H9 (cell line): ENCODE results near the gene HEXIM1. TPM values are rescaled to one million over a fixed set of nuclear protein-coding genes. Genes with fewer than 3 reads are reported as not detected.
A peak's percentile ranks its signal among the peaks of the same experiment; 100 is the strongest.

Experiments used
- DNase-seq: peaks from one replicate; pipeline ENCODE4 v3.0.0-alpha.2; 2017
- H2AFZ ChIP-seq: one replicate; pipeline ENCODE4 v1.6.1; 2013; ENCODE audit warnings: mild to moderate bottlenecking, low read length, control low read depth, moderate library complexity
- H2AK5ac ChIP-seq: 2 replicates; pipeline ENCODE4 v1.6.1; 2013; ENCODE audit warnings: low read length, control low read depth, mixed read lengths; ENCODE audit not compliant: insufficient read length
- H2BK120ac ChIP-seq: one replicate; pipeline ENCODE4 v1.6.1; 2013; ENCODE audit warnings: low read depth, mild to moderate bottlenecking, low read length, control low read depth, inconsistent platforms; ENCODE audit not compliant: poor library complexity, severe bottlenecking
- H2BK12ac ChIP-seq: 2 replicates; pipeline ENCODE4 v1.6.1; 2013; ENCODE audit warnings: low read length, control low read depth, mixed read lengths, low read depth; ENCODE audit not compliant: insufficient read length
- H2BK15ac ChIP-seq: 2 replicates; pipeline ENCODE4 v1.6.1; 2013; ENCODE audit warnings: low read depth, low read length, control low read depth
- H2BK20ac ChIP-seq: one replicate; pipeline ENCODE4 v1.6.1; 2013; ENCODE audit warnings: low read depth, mild to moderate bottlenecking, low read length, control low read depth, inconsistent platforms; ENCODE audit not compliant: poor library complexity, severe bottlenecking
- H2BK5ac ChIP-seq: 2 replicates; pipeline ENCODE4 v1.6.1; 2013; ENCODE audit warnings: low read length, control low read depth, mixed read lengths; ENCODE audit not compliant: insufficient read length
- H3K14ac ChIP-seq: 2 replicates; pipeline ENCODE4 v1.6.1; 2013; ENCODE audit warnings: low read length, control low read depth; ENCODE audit not compliant: insufficient read depth
- H3K18ac ChIP-seq: 2 replicates; pipeline ENCODE4 v1.6.1; 2013; ENCODE audit warnings: low read depth, mild to moderate bottlenecking, mixed read lengths, low read length, control low read depth; ENCODE audit not compliant: insufficient read length
- H3K23ac ChIP-seq: 2 replicates; pipeline ENCODE4 v1.6.1; 2013; ENCODE audit warnings: low read length, control low read depth, mixed read lengths, low read depth; ENCODE audit not compliant: insufficient read length
- H3K23me2 ChIP-seq: 2 replicates; pipeline ENCODE4 v1.6.1; 2013; ENCODE audit warnings: low read depth, mild to moderate bottlenecking, mixed read lengths, low read length, control low read depth; ENCODE audit not compliant: insufficient read length, poor library complexity, severe bottlenecking
- H3K27ac ChIP-seq: 2 replicates; pipeline ENCODE4 v1.5.1; 2013; ENCODE audit warnings: low read length, control low read depth, mixed read lengths, low read depth; ENCODE audit not compliant: insufficient read length
- H3K27me3 ChIP-seq: 2 replicates; pipeline ENCODE4 v1.6.1; 2013; ENCODE audit warnings: low read length, control low read depth, inconsistent platforms; ENCODE audit not compliant: insufficient read depth
- H3K4ac ChIP-seq: 2 replicates; pipeline ENCODE4 v1.6.1; 2013; ENCODE audit warnings: low read depth, mild to moderate bottlenecking, control low read depth, inconsistent platforms, low read length, moderate library complexity
- H3K4me1 ChIP-seq: 2 replicates; pipeline ENCODE4 v1.6.1; 2013; ENCODE audit warnings: low read length, control low read depth, inconsistent platforms; ENCODE audit not compliant: insufficient read depth
- H3K4me2 ChIP-seq: 2 replicates; pipeline ENCODE4 v1.6.1; 2013; ENCODE audit warnings: low read length, control low read depth, mixed read lengths; ENCODE audit not compliant: insufficient read length, insufficient read depth
- H3K56ac ChIP-seq: 2 replicates; pipeline ENCODE4 v1.6.1; 2013; ENCODE audit warnings: low read depth, mild to moderate bottlenecking, mixed read lengths, low read length, control low read depth; ENCODE audit not compliant: insufficient read length
- H3K79me1 ChIP-seq: 2 replicates; pipeline ENCODE4 v1.6.1; 2013; ENCODE audit warnings: low read depth, mild to moderate bottlenecking, moderate library complexity, low read length, control low read depth, inconsistent platforms; ENCODE audit not compliant: insufficient read depth, poor library complexity, severe bottlenecking
- H3K79me2 ChIP-seq: 2 replicates; pipeline ENCODE4 v1.6.1; 2013; ENCODE audit warnings: low read length, control low read depth, inconsistent platforms; ENCODE audit not compliant: insufficient read depth
- H3K9ac ChIP-seq: 2 replicates; pipeline ENCODE4 v1.6.1; 2013; ENCODE audit warnings: low read length, control low read depth, mixed read lengths; ENCODE audit not compliant: insufficient read length; ENCODE audit errors: extremely low read depth
- H3K9me3 ChIP-seq: one replicate; pipeline ENCODE4 v1.6.1; 2013; ENCODE audit warnings: low read depth, low read length, inconsistent platforms; ENCODE audit not compliant: control insufficient read depth
- H3T11ph ChIP-seq: one replicate; pipeline ENCODE4 v1.6.1; 2013; ENCODE audit warnings: mild to moderate bottlenecking, low read length, control low read depth, inconsistent platforms
- H4K20me1 ChIP-seq: one replicate; pipeline ENCODE4 v1.6.1; 2013; ENCODE audit not compliant: control insufficient read depth, insufficient read length, insufficient read depth
- H4K5ac ChIP-seq: 2 replicates; pipeline ENCODE4 v1.6.1; 2013; ENCODE audit warnings: low read depth, mild to moderate bottlenecking, mixed read lengths, low read length, control low read depth; ENCODE audit not compliant: insufficient read length
- H4K8ac ChIP-seq: replicated peaks from 2 replicates; pipeline ENCODE4 v1.6.1; 2013; ENCODE audit warnings: low read length, control low read depth, mixed read lengths, low read depth; ENCODE audit not compliant: insufficient read length
- H4K91ac ChIP-seq: 2 replicates; pipeline ENCODE4 v1.6.1; 2013; ENCODE audit warnings: low read depth, mild to moderate bottlenecking, moderate library complexity, mixed read lengths, low read length, control low read depth; ENCODE audit not compliant: insufficient read length
- H3K27ac Mint-ChIP-seq, 3 experiments: 2 replicates in 2 of 3; 3 replicates in 1 of 3; pipeline ENCODE4 v1.8.0; 2020 to 2021; ENCODE audit warnings: mixed read lengths in 3 of 3, mild to moderate bottlenecking in 1 of 3, moderate library complexity in 1 of 3
- H3K27me3 Mint-ChIP-seq: 2 replicates; pipeline ENCODE4 v1.8.0; 2021; ENCODE audit warnings: low read depth, mild to moderate bottlenecking, moderate library complexity, mixed read lengths
- H3K36me3 Mint-ChIP-seq, 3 experiments: 2 replicates in 2 of 3; 3 replicates in 1 of 3; pipeline ENCODE4 v1.8.0; 2020 to 2021; ENCODE audit warnings: low read depth in 3 of 3, mixed read lengths in 3 of 3; ENCODE audit not compliant: insufficient read depth in 1 of 3
- H3K4me1 Mint-ChIP-seq, 2 experiments: 2 replicates each; pipeline ENCODE4 v1.8.0; 2020; ENCODE audit warnings: mixed read lengths in 2 of 2
- H3K4me3 Mint-ChIP-seq, 2 experiments: 2 replicates in 1 of 2; 3 replicates in 1 of 2; pipeline ENCODE4 v1.8.0; 2020 to 2021; ENCODE audit warnings: mild to moderate bottlenecking in 2 of 2, mixed read lengths in 2 of 2, moderate library complexity in 1 of 2
- H3K9me3 Mint-ChIP-seq, 2 experiments: 2 replicates in 1 of 2; 3 replicates in 1 of 2; pipeline ENCODE4 v1.8.0; 2020; ENCODE audit warnings: mild to moderate bottlenecking in 2 of 2, mixed read lengths in 2 of 2, moderate library complexity in 1 of 2
- WGBS: extraction: QIAGEN DNeasy Blood & Tissue Kit; methylation state at CpG from one replicate; pipeline ENCODE4 v1.1.7; 2013; ENCODE audit warnings: missing lambda C conversion rate, low lambda C conversion rate, mixed read lengths; ENCODE audit not compliant: insufficient read length; ENCODE audit errors: extremely low coverage; 5-methylcytosine and 5-hydroxymethylcytosine counted together
- total RNA-seq: library from RNA; stranded (reverse); gene quantifications from 2 replicates; pipeline ENCODE4 v1.2.1, GENCODE V29; 2021
- TF ChIP-seq, protein P1 (sequence below): fragments of 200-600 bp; sonication (generic); conservative IDR thresholded peaks from 3 replicates; pipeline ENCODE4 v1.8.0; 2021; ENCODE audit warnings: antibody characterized with exemption, mild to moderate bottlenecking

Gene HEXIM1
- total RNA-seq, 1 experiment from 2014 or later, result 32.4 TPM

DNA sequence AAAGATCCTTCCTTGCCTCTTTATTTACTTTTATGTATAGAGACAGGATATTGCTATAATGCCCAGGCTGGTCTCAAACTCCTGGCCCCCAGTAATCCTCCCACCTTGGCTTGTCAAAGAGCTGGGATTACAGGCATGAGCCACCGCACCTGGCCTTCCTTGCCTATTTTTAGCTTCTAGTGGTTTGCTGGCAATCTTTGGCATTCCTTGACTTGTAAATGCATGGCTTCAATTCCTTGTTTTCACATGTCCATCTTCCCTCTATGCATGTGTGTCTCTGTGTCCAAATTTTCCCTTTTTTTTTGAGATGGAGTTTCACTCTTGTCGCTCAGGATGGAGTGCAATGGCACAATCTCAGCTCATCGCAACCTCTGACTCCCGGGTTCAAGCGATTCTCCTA lies 35.9 kb downstream of the HEXIM1 start:
- H2BK120ac ChIP-seq, result no peak overlapping the region
- H3K79me2 ChIP-seq, result no peaks in the 10 kb centered on the region
- H2BK15ac ChIP-seq, result no peak overlapping the region
- no peak overlapping the region for H2BK20ac ChIP-seq
- peaks cover 5 to 12% of the 10 kb centered on the region in 2 experiments for H3K4me1 Mint-ChIP-seq
- no peaks in the 10 kb centered on the region for H3K27me3 Mint-ChIP-seq
- H3K56ac ChIP-seq, result no peak overlapping the region
- no peak overlapping the region for H3K18ac ChIP-seq
- H3K27ac ChIP-seq, result no peak overlapping the region
- H4K20me1 ChIP-seq, result no peaks in the 10 kb centered on the region
- no peak overlapping the region for H3K14ac ChIP-seq
- TF ChIP-seq, protein P1, sequence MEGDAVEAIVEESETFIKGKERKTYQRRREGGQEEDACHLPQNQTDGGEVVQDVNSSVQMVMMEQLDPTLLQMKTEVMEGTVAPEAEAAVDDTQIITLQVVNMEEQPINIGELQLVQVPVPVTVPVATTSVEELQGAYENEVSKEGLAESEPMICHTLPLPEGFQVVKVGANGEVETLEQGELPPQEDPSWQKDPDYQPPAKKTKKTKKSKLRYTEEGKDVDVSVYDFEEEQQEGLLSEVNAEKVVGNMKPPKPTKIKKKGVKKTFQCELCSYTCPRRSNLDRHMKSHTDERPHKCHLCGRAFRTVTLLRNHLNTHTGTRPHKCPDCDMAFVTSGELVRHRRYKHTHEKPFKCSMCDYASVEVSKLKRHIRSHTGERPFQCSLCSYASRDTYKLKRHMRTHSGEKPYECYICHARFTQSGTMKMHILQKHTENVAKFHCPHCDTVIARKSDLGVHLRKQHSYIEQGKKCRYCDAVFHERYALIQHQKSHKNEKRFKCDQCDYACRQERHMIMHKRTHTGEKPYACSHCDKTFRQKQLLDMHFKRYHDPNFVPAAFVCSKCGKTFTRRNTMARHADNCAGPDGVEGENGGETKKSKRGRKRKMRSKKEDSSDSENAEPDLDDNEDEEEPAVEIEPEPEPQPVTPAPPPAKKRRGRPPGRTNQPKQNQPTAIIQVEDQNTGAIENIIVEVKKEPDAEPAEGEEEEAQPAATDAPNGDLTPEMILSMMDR, result no peak
- no peaks in the 10 kb centered on the region for H3K23me2 ChIP-seq
- H3K9ac ChIP-seq, result no peak overlapping the region
- H3K27ac Mint-ChIP-seq, result peak overlapping the region in 1 of 3 experiments; percentile 23; a peak in 1 of 7 replicates
- H3K36me3 Mint-ChIP-seq, result no peaks in the 10 kb centered on the region
- no peaks in the 10 kb centered on the region for H3K9me3 ChIP-seq
- H3K4ac ChIP-seq, result no peak overlapping the region
- H2AK5ac ChIP-seq, result no peak overlapping the region
- H3K4me1 ChIP-seq, result no peaks in the 10 kb centered on the region
- H3K9me3 Mint-ChIP-seq, result no peaks in the 10 kb centered on the region
- H2BK5ac ChIP-seq, result no peak overlapping the region
- no peak overlapping the region for H3T11ph ChIP-seq
- no peak overlapping the region for H4K91ac ChIP-seq
- no peak overlapping the region for H4K5ac ChIP-seq
- no peak overlapping the region for H4K8ac ChIP-seq
- no peak overlapping the region for H2AFZ ChIP-seq
- H2BK12ac ChIP-seq, result no peak overlapping the region
- H3K4me2 ChIP-seq, result no peak overlapping the region
- no peaks in the 10 kb centered on the region for H3K27me3 ChIP-seq
- DNase-seq, result no peak
- no peak overlapping the region for H3K4me3 Mint-ChIP-seq
- WGBS, result no CpG with 5 or more reads among the region's 5 CpGs
- no peaks in the 10 kb centered on the region for H3K79me1 ChIP-seq
- H3K23ac ChIP-seq, result no peak overlapping the region
